Breast epithelium (tissue), 3 donors: ENCODE results near the gene SLC15A3.
"Not testable (repeated sequence)": the region's sequence is repeated elsewhere in the genome, so short reads cannot be mapped to it uniquely, and the experiment has no call there.

Experiments
- CTCF ChIP-seq, 3 donors: fragments of 450-650 bp; IDR thresholded peaks; one replicate each; pipeline ENCODE4 v1.5.1; 2016 to 2017; ENCODE audit warnings: antibody characterized with exemption in 3 of 3, mild to moderate bottlenecking in 3 of 3, moderate library complexity in 3 of 3
- POLR2AphosphoS5 ChIP-seq, 3 donors: sonication (generic); formaldehyde crosslinking; IDR thresholded peaks; one replicate each; pipeline ENCODE4 v1.6.1; 2017; ENCODE audit warnings: antibody characterized with exemption in 3 of 3

- not testable (repeated sequence) for TF ChIP-seq CTCF, POLR2AphosphoS5 (IDR thresholded peaks at IDR 0.05)
Observed at GRCh38 chr11:60974316-60974715, 22.3 kb upstream of the SLC15A3 start.
